Fibroblast of skin of abdomen (primary cell): Measurements from ENCODE around the gene EEF1E1.
"Not testable (repeated sequence)": the region's sequence is repeated elsewhere in the genome, so short reads cannot be mapped to it uniquely, and the experiment has no call there.

Experiments used
- DNase-seq: peaks from one replicate; pipeline ENCODE4 v3.0.0-alpha.2; 2013

The EEF1E1 gene

GRCh38 chr6:8061736-8062135 is 40.6 kb downstream of the EEF1E1 start:
- DNase-seq: no peak

- DNase-seq: no peak
These were observed 42.0 kb downstream of the EEF1E1 start for GRCh38 chr6:8060346-8060745.

- peak; percentile 25 for DNase-seq
These were observed 43.2 kb downstream of the EEF1E1 start for GRCh38 chr6:8059129-8059528.

GRCh38 chr6:8057793-8058192 is 44.6 kb downstream of the EEF1E1 start:
- no peak for DNase-seq

GRCh38 chr6:8057263-8057662 is 45.1 kb downstream of the EEF1E1 start:
- peak; percentile 10 for DNase-seq

GRCh38 chr6:8054276-8054675 is 48.1 kb downstream of the EEF1E1 start:
- DNase-seq: no peak

- DNase-seq: peak; percentile 16
These were observed 54.6 kb downstream of the EEF1E1 start for GRCh38 chr6:8047541-8048292.

- not testable (repeated sequence) for DNase-seq
These were observed 56.6 kb downstream of the EEF1E1 start for GRCh38 chr6:8045769-8046168.

- no peak for DNase-seq
These were observed 59.1 kb downstream of the EEF1E1 start for GRCh38 chr6:8043221-8043620.

- DNase-seq: no peak
These were observed 60.3 kb downstream of the EEF1E1 start for GRCh38 chr6:8041913-8042583.

GRCh38 chr6:8034107-8034506 is 68.2 kb downstream of the EEF1E1 start:
- not testable (repeated sequence) for DNase-seq

- DNase-seq: no peak
These were observed 71.4 kb downstream of the EEF1E1 start for GRCh38 chr6:8030920-8031319.
